Measurements from ENCODE around the gene CHST8.

CHST8 gene

DNA sequence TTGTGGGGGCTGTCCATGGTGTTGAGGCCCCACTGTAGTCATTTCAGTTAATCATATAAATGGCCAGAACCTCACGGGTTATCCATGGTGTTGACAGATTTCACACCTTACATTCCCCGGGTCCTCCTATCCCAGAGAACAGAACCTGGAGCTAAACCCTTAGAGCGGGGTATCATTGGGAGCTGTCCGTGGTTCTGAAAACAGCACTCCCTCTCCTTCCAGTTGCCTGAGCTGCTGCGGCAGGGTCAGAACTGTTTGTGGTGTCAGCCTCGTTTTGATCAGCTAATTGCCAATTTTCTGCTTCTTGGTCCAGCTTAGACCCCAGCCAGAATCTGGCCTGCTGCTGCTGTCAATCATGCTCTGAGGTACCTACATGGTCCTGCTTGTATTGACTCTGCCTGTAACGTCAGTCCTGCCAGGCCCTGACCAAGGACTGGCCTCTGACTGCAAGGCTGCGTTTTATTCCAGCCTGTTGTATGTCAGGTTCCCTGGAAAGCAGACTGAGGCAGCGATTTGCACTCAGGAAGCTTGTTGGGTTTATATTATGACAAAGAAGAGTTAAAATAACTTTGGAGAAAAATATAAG is 119.2 kb downstream of the CHST8 start:
- Histone ChIP-seq H3K27ac (ENCODE audit: low read depth, low read length, severe bottlenecking) (no peak overlapping the region), H3K4me3 (ENCODE audit: extremely low read depth, insufficient read depth, low read length, poor library complexity, severe bottlenecking) (no peak overlapping the region), H3K9me3 (ENCODE audit: control insufficient read depth, low read length) (no peaks in the 10 kb centered on the region), H3K4me1 (ENCODE audit: control insufficient read depth, insufficient read depth, low read length, poor library complexity, severe bottlenecking) (no peaks in the 10 kb centered on the region), H3K36me3 (ENCODE audit: control insufficient read depth, insufficient read depth, low read length) (no peaks in the 10 kb centered on the region)
- 31 to 36% methylated on average over 8 of the region's 9 CpGs for WGBS, 2 experiments (ENCODE audit: insufficient coverage in 2 of 2)

DNA sequence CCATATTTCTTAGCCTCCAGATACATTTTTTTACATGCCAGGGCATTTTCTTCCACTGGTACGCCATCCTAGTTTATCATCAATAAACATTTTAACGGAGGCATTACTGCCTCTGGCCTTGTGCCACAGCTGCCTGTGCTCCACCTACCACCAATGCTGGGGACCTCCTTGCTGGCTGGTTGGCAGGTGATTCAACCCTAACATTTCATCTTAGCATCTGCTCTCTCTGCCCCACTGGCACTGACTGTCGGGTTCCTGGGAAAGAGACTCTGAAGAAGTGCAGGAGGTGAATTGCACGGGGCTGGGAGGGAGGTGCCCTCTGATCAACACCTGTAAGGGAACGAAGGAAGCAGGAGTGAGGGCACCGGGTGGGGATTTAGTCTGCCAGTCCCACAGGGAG is 123.5 kb downstream of the CHST8 start:
- H3K36me3 ChIP-seq (ENCODE audit: control insufficient read depth, insufficient read depth, low read length): no peaks in the 10 kb centered on the region
- H3K4me3 ChIP-seq (ENCODE audit: extremely low read depth, insufficient read depth, low read length, poor library complexity, severe bottlenecking): no peak overlapping the region
- no peak overlapping the region for H3K27ac ChIP-seq (ENCODE audit: low read depth, low read length, severe bottlenecking)
- 71 to 77% methylated on average over 5 to 6 of the region's 6 CpGs for WGBS, 2 experiments (ENCODE audit: insufficient coverage in 2 of 2)
- H3K9me3 ChIP-seq (ENCODE audit: control insufficient read depth, low read length): no peaks in the 10 kb centered on the region
- H3K4me1 ChIP-seq (ENCODE audit: control insufficient read depth, insufficient read depth, low read length, poor library complexity, severe bottlenecking): no peaks in the 10 kb centered on the region

- H3K36me3 ChIP-seq (ENCODE audit: control insufficient read depth, insufficient read depth, low read length): no peaks in the 10 kb centered on the region
- no peak overlapping the region for H3K4me3 ChIP-seq (ENCODE audit: extremely low read depth, insufficient read depth, low read length, poor library complexity, severe bottlenecking)
- no peaks in the 10 kb centered on the region for H3K4me1 ChIP-seq (ENCODE audit: control insufficient read depth, insufficient read depth, low read length, poor library complexity, severe bottlenecking)
- H3K27ac ChIP-seq (ENCODE audit: low read depth, low read length, severe bottlenecking): no peak overlapping the region
- H3K9me3 ChIP-seq (ENCODE audit: control insufficient read depth, low read length): no peaks in the 10 kb centered on the region
- WGBS, 2 experiments (ENCODE audit: insufficient coverage in 2 of 2): 80 to 88% methylated on average over 3 to 4 of the region's 8 CpGs
Measured at GRCh38 chr19:33746159-33746558, 124.4 kb downstream of the CHST8 start.

GRCh38 chr19:33747273-33747672 is 125.5 kb downstream of the CHST8 start:
- no peaks in the 10 kb centered on the region for H3K4me1 ChIP-seq (ENCODE audit: control insufficient read depth, insufficient read depth, low read length, poor library complexity, severe bottlenecking)
- H3K27ac ChIP-seq (ENCODE audit: low read depth, low read length, severe bottlenecking): no peak overlapping the region
- no peaks in the 10 kb centered on the region for H3K9me3 ChIP-seq (ENCODE audit: control insufficient read depth, low read length)
- 67 to 80% methylated on average over 2 to 3 of the region's 4 CpGs for whole genome bisulfite sequencing, 2 experiments (ENCODE audit: insufficient coverage in 2 of 2)
- H3K4me3 ChIP-seq (ENCODE audit: extremely low read depth, insufficient read depth, low read length, poor library complexity, severe bottlenecking): no peak overlapping the region
- no peaks in the 10 kb centered on the region for H3K36me3 ChIP-seq (ENCODE audit: control insufficient read depth, insufficient read depth, low read length)

DNA sequence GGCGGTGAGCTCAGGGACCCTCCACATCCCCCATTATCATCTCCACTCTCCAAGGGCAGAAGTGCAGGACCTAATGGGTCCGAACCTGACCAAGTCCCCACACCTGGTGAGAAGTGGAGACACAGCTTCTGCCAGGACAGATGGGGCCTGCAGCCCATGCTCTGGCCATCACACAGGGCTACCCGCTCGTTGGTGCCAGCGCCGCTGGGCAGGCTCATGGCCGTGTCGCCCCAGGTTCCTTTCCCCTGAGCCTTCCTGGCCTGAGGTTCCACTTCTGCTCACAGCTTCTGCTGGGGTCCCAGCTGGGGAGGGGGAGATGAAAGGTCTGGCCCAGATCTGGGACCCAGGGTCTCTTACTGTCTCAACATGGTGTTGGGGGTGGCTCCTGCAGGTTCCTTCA is 126.5 kb downstream of the CHST8 start:
- H3K27ac ChIP-seq (ENCODE audit: low read depth, low read length, severe bottlenecking): no peak overlapping the region
- no peak overlapping the region for H3K4me3 ChIP-seq (ENCODE audit: extremely low read depth, insufficient read depth, low read length, poor library complexity, severe bottlenecking)
- H3K9me3 ChIP-seq (ENCODE audit: control insufficient read depth, low read length): no peaks in the 10 kb centered on the region
- H3K36me3 ChIP-seq (ENCODE audit: control insufficient read depth, insufficient read depth, low read length): no peaks in the 10 kb centered on the region
- WGBS, 2 experiments (ENCODE audit: insufficient coverage in 2 of 2): 86 to 93% methylated on average over 2 to 7 of the region's 8 CpGs
- H3K4me1 ChIP-seq (ENCODE audit: control insufficient read depth, insufficient read depth, low read length, poor library complexity, severe bottlenecking): no peaks in the 10 kb centered on the region

DNA sequence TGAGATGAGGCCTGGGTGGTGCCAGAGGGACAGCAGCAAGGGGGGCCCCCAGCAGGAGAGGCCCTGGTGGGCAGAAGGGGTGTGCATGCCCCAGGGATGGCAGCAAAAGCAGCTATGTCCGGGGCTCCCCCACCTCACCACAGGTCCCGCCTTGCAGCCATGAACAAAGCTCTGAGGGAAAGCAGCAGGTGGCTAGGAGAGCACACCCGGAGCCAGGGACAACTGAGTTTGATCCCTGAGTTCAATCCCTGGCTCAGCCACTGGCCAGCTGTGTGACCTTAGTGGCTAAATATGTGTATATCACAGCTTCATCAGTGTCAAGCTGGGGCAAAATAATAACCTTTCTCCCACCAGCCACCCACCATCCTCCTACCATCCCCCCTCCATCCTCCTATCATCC is 127.3 kb downstream of the CHST8 start:
- WGBS, 2 experiments (ENCODE audit: insufficient coverage in 2 of 2): 60 to 77% methylated on average over 1 to 2 of the region's 3 CpGs
- Histone ChIP-seq H3K9me3 (ENCODE audit: control insufficient read depth, low read length) (no peaks in the 10 kb centered on the region), H3K4me3 (ENCODE audit: extremely low read depth, insufficient read depth, low read length, poor library complexity, severe bottlenecking) (no peak overlapping the region), H3K27ac (ENCODE audit: low read depth, low read length, severe bottlenecking) (no peak overlapping the region), H3K4me1 (ENCODE audit: control insufficient read depth, insufficient read depth, low read length, poor library complexity, severe bottlenecking) (no peaks in the 10 kb centered on the region), H3K36me3 (ENCODE audit: control insufficient read depth, insufficient read depth, low read length) (no peaks in the 10 kb centered on the region)

GRCh38 chr19:33749619-33750175 is 127.9 kb downstream of the CHST8 start:
- no peak overlapping the region for H3K27ac ChIP-seq (ENCODE audit: low read depth, low read length, severe bottlenecking)
- no peaks in the 10 kb centered on the region for H3K36me3 ChIP-seq (ENCODE audit: control insufficient read depth, insufficient read depth, low read length)
- WGBS, 2 experiments (ENCODE audit: insufficient coverage in 2 of 2): 96 to 97% methylated on average over 10 to 11 of the region's 12 CpGs
- no peaks in the 10 kb centered on the region for H3K4me1 ChIP-seq (ENCODE audit: control insufficient read depth, insufficient read depth, low read length, poor library complexity, severe bottlenecking)
- H3K9me3 ChIP-seq (ENCODE audit: control insufficient read depth, low read length): no peaks in the 10 kb centered on the region
- no peak overlapping the region for H3K4me3 ChIP-seq (ENCODE audit: extremely low read depth, insufficient read depth, low read length, poor library complexity, severe bottlenecking)

GRCh38 chr19:33750587-33751435 is 129.1 kb downstream of the CHST8 start:
- WGBS, 2 experiments (ENCODE audit: insufficient coverage in 2 of 2): 85 to 89% methylated on average over 15 to 16 of the region's 18 CpGs

GRCh38 chr19:33751436-33751770 is 129.7 kb downstream of the CHST8 start:
- H3K4me1 ChIP-seq (ENCODE audit: control insufficient read depth, insufficient read depth, low read length, poor library complexity, severe bottlenecking): no peaks in the 10 kb centered on the region
- H3K4me3 ChIP-seq (ENCODE audit: extremely low read depth, insufficient read depth, low read length, poor library complexity, severe bottlenecking): no peak overlapping the region
- no peaks in the 10 kb centered on the region for H3K9me3 ChIP-seq (ENCODE audit: control insufficient read depth, low read length)
- WGBS, 2 experiments (ENCODE audit: insufficient coverage in 2 of 2): 82 to 93% methylated on average over 4 to 5 of the region's 5 CpGs
- H3K36me3 ChIP-seq (ENCODE audit: control insufficient read depth, insufficient read depth, low read length): no peaks in the 10 kb centered on the region
- no peak overlapping the region for H3K27ac ChIP-seq (ENCODE audit: low read depth, low read length, severe bottlenecking)

More at GRCh38 chr19:33750587-33751435, 129.1 kb downstream of the CHST8 start:
- H3K9me3 ChIP-seq (ENCODE audit: control insufficient read depth, low read length): no peaks in the 10 kb centered on the region
- no peaks in the 10 kb centered on the region for H3K36me3 ChIP-seq (ENCODE audit: control insufficient read depth, insufficient read depth, low read length)
- no peak overlapping the region for H3K4me3 ChIP-seq (ENCODE audit: extremely low read depth, insufficient read depth, low read length, poor library complexity, severe bottlenecking)
- no peaks in the 10 kb centered on the region for H3K4me1 ChIP-seq (ENCODE audit: control insufficient read depth, insufficient read depth, low read length, poor library complexity, severe bottlenecking)
- no peak overlapping the region for H3K27ac ChIP-seq (ENCODE audit: low read depth, low read length, severe bottlenecking)

DNA sequence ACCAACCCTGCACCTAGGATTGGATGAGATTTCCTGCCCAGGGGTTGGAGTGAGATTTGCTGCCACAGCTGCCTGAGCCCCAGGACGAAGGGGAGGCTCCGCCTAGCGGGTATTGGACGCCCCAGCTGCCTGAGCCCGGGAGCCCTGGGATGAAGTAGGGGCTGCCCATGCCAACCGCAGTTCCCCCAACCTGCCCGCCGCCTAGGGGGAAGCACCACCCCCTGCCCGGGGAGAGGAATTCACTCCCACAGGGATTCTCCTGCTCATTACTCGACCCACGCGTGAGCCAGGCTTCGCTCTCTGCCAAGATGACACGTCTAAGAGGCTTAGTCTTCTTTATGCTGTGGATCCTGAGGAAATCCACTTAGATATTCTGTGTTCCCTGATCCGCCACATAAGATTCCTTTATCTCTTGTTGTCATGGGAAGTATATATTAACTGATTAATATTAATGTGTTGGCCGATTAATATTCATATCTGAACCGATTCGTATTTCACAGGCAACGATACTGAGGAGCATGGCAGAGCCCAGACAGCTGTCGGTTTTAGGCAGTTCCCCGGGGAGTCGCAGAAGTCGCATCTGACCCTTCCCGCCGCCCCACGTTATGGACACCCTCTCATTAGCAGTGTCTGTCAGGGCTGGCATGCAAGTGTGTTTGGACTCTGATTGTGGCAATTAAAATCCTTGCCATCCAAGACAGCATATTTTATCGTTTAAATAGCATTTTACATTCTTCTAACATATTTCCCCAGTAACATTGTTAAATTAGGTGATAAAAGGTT is 130.5 kb downstream of the CHST8 start:
- no peaks in the 10 kb centered on the region for H3K4me1 ChIP-seq (ENCODE audit: control insufficient read depth, insufficient read depth, low read length, poor library complexity, severe bottlenecking)
- no peak overlapping the region for H3K27ac ChIP-seq (ENCODE audit: low read depth, low read length, severe bottlenecking)
- no peaks in the 10 kb centered on the region for H3K9me3 ChIP-seq (ENCODE audit: control insufficient read depth, low read length)
- 79 to 81% methylated on average over 23 of the region's 27 CpGs for WGBS, 2 experiments (ENCODE audit: insufficient coverage in 2 of 2)
- H3K36me3 ChIP-seq (ENCODE audit: control insufficient read depth, insufficient read depth, low read length): no peaks in the 10 kb centered on the region
- no peak overlapping the region for H3K4me3 ChIP-seq (ENCODE audit: extremely low read depth, insufficient read depth, low read length, poor library complexity, severe bottlenecking)
